Breast epithelium (tissue), 4 donors: ENCODE results near the gene CEP19. TPM values are rescaled to one million over a fixed set of nuclear protein-coding genes. Genes with fewer than 3 reads are reported as not detected.

Experiments used
- DNase-seq, 2 donors: peaks; one replicate each; pipeline ENCODE4 v3.0.0-alpha.2; 2019; ENCODE audit warnings: low spot score in 2 of 2
- H3K27ac ChIP-seq, 2 donors: fragments of 200-600 bp; sonication (generic) in 1 of 2; one replicate each; pipeline ENCODE4 v1.5.1; 2016 to 2019; ENCODE audit warnings: mild to moderate bottlenecking in 1 of 2
- H3K27me3 ChIP-seq, 2 donors: fragments of 200-600 bp; sonication (generic) in 1 of 2; one replicate each; pipeline versions ENCODE4 v1.5.1 to v1.6.0; 2017 to 2019; ENCODE audit warnings: control low read depth in 1 of 2, mild to moderate bottlenecking in 1 of 2
- H3K36me3 ChIP-seq: fragments of 200-600 bp; one replicate; pipeline ENCODE4 v1.5.1; 2019
- H3K4me1 ChIP-seq, 2 donors: fragments of 200-600 bp; sonication (generic); one replicate each; pipeline ENCODE4 v1.5.1; 2016 to 2019; ENCODE audit warnings: control low read depth in 1 of 2
- H3K4me3 ChIP-seq, 3 donors: fragments of 200-600 bp; sonication (generic); 1 replicate in 2 of 3; 2 replicates in 1 of 3; pipeline ENCODE4 v1.5.1; 2016 to 2019; ENCODE audit warnings: mild to moderate bottlenecking in 3 of 3, moderate library complexity in 2 of 3
- H3K9me3 ChIP-seq, 2 donors: fragments of 200-600 bp; sonication (generic) in 1 of 2; one replicate each; pipeline ENCODE4 v1.5.1; 2016 to 2019; ENCODE audit warnings: control low read depth in 1 of 2
- CTCF ChIP-seq, 3 donors: fragments of 450-650 bp; IDR thresholded peaks; one replicate each; pipeline ENCODE4 v1.5.1; 2016 to 2017; ENCODE audit warnings: antibody characterized with exemption in 3 of 3, mild to moderate bottlenecking in 3 of 3, moderate library complexity in 3 of 3
- POLR2A ChIP-seq: fragments of 450-650 bp; IDR thresholded peaks from one replicate; pipeline ENCODE4 v1.6.1; 2016; ENCODE audit warnings: antibody characterized with exemption, mild to moderate bottlenecking, moderate library complexity
- POLR2AphosphoS5 ChIP-seq, 3 donors: sonication (generic); formaldehyde crosslinking; IDR thresholded peaks; one replicate each; pipeline ENCODE4 v1.6.1; 2017; ENCODE audit warnings: antibody characterized with exemption in 3 of 3
- intact Hi-C: fragments of 100-400 bp; cut with DNase I; formaldehyde crosslinking; loops from one replicate; pipeline ENCODE4 v1.15.1; 2023; ENCODE audit warnings: low total_unique reads
- total RNA-seq, 3 donors: library from RNA; depleted of rRNA; stranded (reverse); fragments of >200 nt; gene quantifications; one replicate each; pipeline ENCODE4 v1.1.0, GENCODE V29; 2016

Gene CEP19
- 1 to 10 TPM; 2.1 to 2.6 (median 2.5) TPM for total RNA-seq

- TF ChIP-seq POLR2A (peak; percentile 11), POLR2AphosphoS5 (IDR thresholded peaks at IDR 0.05) (no peak), CTCF (IDR thresholded peaks at IDR 0.05) (peak in 2 of 3 donors; percentile 15 to 39)
- peaks cover 0 to 8% of the 10 kb centered on the region in 2 donors for H3K4me1 ChIP-seq
- no peaks in the 10 kb centered on the region for H3K9me3 ChIP-seq
- no peaks in the 10 kb centered on the region for H3K36me3 ChIP-seq
- peak within 1 kb of the TSS; percentile 85 to 91 for H3K27ac ChIP-seq
- no peaks in the 10 kb centered on the region for H3K27me3 ChIP-seq
- peak; percentile 67 to 70 for DNase-seq
- intact Hi-C loops, result no loop called here
- H3K4me3 ChIP-seq, result peak within 1 kb of the TSS; percentile 79 to 87 (median 80)
These were observed at the start of gene CEP19, which contains the start of gene PIGX for GRCh38 chr3:196711838-196712513. Gene CEP19, minus strand, starts transcription at chr3:196712250. Its CDS starts 3,593 bp downstream, at chr3:196708657. Gene PIGX, plus strand, starts transcription at chr3:196712377.

- no peaks in the 10 kb centered on the region for H3K36me3 ChIP-seq
- TF ChIP-seq CTCF (IDR thresholded peaks at IDR 0.05) (no peak), POLR2A (no peak)
- H3K27me3 ChIP-seq, result no peaks in the 10 kb centered on the region
- H3K4me3 ChIP-seq, result no peak overlapping the region
- H3K27ac ChIP-seq, result no peak overlapping the region
- no peak for DNase-seq
- intact Hi-C loops, result no loop called here
- peaks cover 6 to 8% of the 10 kb centered on the region in 2 donors for H3K9me3 ChIP-seq
- no peaks in the 10 kb centered on the region for H3K4me1 ChIP-seq
These were observed 46.1 kb upstream of the CEP19 start for GRCh38 chr3:196757876-196758739.

- H3K4me1 ChIP-seq, result no peaks in the 10 kb centered on the region
- no peaks in the 10 kb centered on the region for H3K36me3 ChIP-seq
- no peak for TF ChIP-seq POLR2AphosphoS5 (IDR thresholded peaks at IDR 0.05)
- no peak for TF ChIP-seq POLR2A
- TF ChIP-seq CTCF (IDR thresholded peaks at IDR 0.05), result no peak
- H3K27ac ChIP-seq, result no peak overlapping the region
- no peak for DNase-seq
- peaks cover 6 to 8% of the 10 kb centered on the region in 2 donors for H3K9me3 ChIP-seq
- H3K27me3 ChIP-seq, result no peaks in the 10 kb centered on the region
- intact Hi-C loops, result no loop called here
- no peak overlapping the region for H3K4me3 ChIP-seq
These were observed 44.7 kb upstream of the CEP19 start for GRCh38 chr3:196756732-196757131.

GRCh38 chr3:196754091-196754981 is 42.3 kb upstream of the CEP19 start:
- DNase-seq, result no peak
- H3K36me3 ChIP-seq, result no peaks in the 10 kb centered on the region
- H3K4me3 ChIP-seq, result peak overlapping the region in 1 of 3 donors; percentile 20
- TF ChIP-seq CTCF (IDR thresholded peaks at IDR 0.05) (no peak), POLR2A (no peak), POLR2AphosphoS5 (IDR thresholded peaks at IDR 0.05) (no peak)
- intact Hi-C loops, result no loop called here
- H3K27me3 ChIP-seq, result no peaks in the 10 kb centered on the region
- H3K4me1 ChIP-seq, result no peaks in the 10 kb centered on the region
- H3K27ac ChIP-seq, result peak overlapping the region; percentile 19 to 23
- H3K9me3 ChIP-seq, result peaks cover 6 to 8% of the 10 kb centered on the region in 2 donors
